G401 (cell line): Measurements from ENCODE around the gene MAS1L. TPM values are rescaled to one million over a fixed set of nuclear protein-coding genes. Genes with fewer than 3 reads are reported as not detected.
"Not testable (repeated sequence)": the region's sequence is repeated elsewhere in the genome, so short reads cannot be mapped to it uniquely, and the experiment has no call there.

Experiments used
- DNase-seq: peaks from one replicate; pipeline ENCODE4 v3.0.0-alpha.2; 2015; ENCODE audit warnings: low spot score
- in situ Hi-C: cut with HindIII; loops from 2 replicates; pipeline ENCODE4 v1.10.0; 2016; ENCODE audit warnings: low sequenced_read_pairs, mixed read lengths
- total RNA-seq: library from RNA; depleted of rRNA; stranded (reverse); fragments of >200 nt; shearing (Covaris generic); gene quantifications from 2 replicates; pipeline ENCODE4 v1.2.3, GENCODE V29; 2014

The MAS1L gene
- total RNA-seq, 1 experiment from 2014 or later, result not detected

GRCh38 chr6:29489286-29489685, 1.5 kb upstream of the MAS1L start:
- DNase-seq, result no peak
- in situ Hi-C loops, result no loop called here

- no peak for DNase-seq
- in situ Hi-C loops, result no loop called here
These were observed 1.1 kb upstream of the MAS1L start for GRCh38 chr6:29488874-29489273.

DNA sequence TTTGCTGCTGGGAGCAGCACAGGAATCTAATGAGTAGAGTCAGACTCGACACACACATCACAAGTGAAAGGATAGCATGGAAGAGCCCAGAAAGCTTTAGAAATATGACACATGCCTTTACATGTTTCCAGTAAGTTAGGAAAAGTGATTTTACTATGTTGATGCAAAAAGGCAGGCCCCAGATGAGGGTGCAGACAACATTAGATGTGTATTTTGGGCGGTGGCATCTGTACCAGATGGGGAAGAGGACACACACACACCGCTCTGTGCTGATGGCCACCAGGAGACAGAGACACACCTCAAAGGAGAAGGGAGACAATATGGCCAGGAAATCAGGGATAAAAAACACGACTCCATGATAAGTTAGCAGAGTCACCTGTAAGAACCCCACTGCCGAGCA, 625 bp downstream of the MAS1L start:
- in situ Hi-C loops, result no loop called here
- DNase-seq, result no peak

DNA sequence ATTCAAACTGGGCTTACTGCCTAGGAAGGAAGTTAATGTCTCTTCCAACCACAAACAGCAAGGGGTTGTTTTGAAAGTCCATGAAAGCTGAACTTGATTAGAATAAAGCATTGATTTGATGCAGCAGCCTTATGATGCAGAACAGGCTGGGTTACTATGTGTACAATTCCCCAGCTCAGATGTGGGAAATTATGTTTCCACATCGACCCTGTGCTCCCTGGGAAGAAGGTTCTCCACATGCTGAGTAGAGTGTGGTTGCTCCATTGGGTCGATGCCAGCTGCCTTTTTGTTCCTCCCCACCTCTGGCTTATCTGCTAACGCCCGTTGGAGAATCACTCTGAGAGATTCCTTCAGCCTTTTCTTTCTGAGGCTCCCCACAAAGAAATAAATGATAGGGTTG, 1.2 kb downstream of the MAS1L start:
- DNase-seq, result no peak
- in situ Hi-C loops, result no loop called here

DNA sequence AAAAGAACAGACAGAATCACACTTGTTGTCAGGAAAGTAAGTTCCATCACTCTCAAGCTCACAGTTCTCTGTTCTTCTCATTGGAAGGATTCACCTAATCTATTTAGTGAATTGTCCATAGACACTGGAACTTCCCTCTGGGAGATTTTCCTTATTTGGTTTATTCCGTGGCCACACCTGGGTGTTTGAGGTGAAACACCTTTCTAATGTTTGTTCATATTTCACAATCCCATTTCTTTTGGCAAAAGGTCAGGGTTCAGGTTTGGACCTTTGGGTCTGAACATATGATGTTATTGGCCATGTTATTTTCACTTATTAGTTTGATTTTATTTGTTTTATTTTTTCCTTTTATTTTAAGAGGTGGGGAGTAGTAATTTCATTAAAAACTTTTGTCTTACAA, 4.0 kb downstream of the MAS1L start:
- in situ Hi-C loops, result no loop called here
- no peak for DNase-seq

DNA sequence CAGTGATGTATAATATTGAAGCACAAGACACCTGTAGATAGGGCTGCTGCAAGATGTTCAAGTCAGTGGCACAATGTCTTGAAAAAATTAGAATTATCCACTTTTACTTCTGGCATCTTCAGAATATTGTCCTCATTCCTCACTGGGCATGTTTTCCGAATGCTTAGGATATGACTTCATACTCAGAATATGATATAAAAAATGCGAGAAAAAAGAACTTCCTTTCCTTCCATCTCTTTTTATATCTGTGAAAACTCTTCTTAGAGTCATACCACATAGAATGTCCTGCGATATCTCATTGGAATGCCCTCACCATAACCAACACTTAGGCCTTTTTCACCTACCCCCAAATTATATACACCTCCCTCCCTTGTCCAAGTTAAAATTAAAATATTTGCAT, 4.6 kb downstream of the MAS1L start:
- no peak for DNase-seq
- in situ Hi-C loops, result no loop called here

DNA sequence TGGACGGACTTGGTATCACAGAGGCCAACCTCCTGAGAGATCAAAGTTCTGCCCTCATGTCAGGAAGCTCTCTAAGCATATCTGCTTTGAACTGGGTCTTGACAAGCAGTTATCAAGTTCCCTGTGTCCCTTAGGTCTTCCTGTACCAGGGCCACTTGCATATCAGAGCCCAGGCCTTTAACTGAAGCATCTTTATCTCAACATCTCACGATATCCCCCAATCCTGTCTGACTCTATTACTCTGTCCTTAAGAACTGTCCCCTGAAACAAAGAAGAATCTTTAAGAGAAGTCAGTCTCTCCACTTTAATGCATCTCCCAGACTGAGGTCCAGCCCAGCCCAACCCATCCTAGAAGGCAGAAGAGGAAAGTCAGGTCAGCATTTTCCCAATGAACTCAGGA, 8.2 kb downstream of the MAS1L start:
- in situ Hi-C loops, result no loop called here
- DNase-seq, result no peak

DNA sequence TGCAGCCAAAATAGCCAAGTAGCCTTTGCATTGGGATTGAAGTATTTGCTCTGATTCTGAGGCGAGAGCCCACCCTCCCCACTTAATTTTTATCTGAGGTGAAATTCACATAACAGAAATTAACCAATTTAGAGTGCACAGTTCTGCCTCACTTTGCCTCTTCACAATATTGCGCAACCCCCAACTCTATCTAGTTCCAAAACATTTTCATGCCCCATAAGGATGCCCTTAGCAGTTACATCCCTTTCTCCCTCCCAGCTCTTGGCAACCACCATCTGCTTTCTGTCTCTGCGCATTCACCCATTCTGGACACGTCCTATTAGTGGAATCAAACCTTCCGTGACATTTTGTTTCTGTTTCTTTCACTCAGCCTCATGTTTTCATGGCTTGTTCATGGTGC, 9.0 kb downstream of the MAS1L start:
- DNase-seq, result no peak
- in situ Hi-C loops, result no loop called here

- in situ Hi-C loops, result no loop called here
- DNase-seq, result no peak
These were observed 9.8 kb downstream of the MAS1L start for GRCh38 chr6:29477923-29478450.

DNA sequence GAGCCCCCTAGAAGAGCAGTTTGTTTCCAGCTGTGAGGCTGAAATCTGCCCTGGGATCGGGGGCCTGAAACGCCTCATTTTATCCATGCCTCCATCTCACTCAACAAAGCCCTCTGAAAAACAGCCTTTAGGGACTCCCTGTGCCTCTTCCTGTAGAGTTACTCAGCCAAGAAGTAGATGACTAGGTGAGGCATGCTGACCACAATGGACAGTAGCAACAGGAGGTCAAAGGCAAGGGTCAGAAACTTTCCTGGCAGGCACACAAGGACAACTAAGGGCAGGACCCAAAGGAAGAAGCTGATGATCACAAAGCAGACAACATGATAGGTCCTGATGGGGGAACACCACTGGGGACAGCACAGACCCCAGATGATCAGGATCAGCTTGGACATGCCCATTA, 12.8 kb downstream of the MAS1L start:
- in situ Hi-C loops, result no loop called here

DNA sequence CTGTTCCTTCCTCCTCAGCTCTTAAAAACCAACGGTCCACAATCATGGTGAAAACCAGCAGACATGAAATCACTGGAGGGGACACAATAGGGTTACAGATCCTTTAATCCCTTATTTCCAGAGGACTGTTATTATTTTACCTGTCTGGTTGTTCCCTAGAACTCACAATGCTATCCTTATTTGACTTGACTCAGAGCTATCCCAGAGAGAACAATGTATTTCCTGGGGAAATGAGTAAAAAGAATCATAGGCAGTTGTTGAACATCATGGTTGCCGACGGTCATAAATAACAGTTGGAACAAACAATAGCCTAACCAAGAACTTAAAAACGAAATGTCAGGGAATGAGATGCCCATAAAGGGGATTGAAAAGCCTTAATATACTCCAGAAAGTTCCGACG, 21.5 kb downstream of the MAS1L start:
- DNase-seq, result no peak
- in situ Hi-C loops, result no loop called here

More for the DNA sequence above, 12.8 kb downstream of the MAS1L start:
- DNase-seq, result no peak

- in situ Hi-C loops, result no loop called here
- no peak for DNase-seq
These were observed 22.0 kb downstream of the MAS1L start for GRCh38 chr6:29465801-29466200.

DNA sequence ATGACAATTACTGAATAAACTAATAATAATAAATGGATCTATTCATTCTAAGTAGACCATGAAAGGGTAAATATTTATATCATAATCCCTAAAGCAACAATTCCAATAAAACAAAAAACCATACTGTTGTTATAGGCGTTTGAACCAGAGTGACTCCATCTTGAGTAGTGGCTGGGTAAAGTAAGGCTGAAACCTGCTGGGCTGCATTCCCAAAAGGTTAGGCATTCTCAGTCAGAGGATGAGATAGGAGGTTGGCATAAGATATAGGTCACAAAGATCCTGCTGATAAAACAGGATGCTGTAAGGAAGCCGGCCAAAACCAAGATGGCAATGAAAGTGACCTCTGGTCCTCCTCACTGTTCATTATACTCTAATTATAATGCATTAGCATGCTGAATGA, 22.5 kb downstream of the MAS1L start:
- DNase-seq, result no peak
- in situ Hi-C loops, result no loop called here

GRCh38 chr6:29462022-29462421, 25.7 kb downstream of the MAS1L start:
- in situ Hi-C loops, result no loop called here
- no peak for DNase-seq

DNA sequence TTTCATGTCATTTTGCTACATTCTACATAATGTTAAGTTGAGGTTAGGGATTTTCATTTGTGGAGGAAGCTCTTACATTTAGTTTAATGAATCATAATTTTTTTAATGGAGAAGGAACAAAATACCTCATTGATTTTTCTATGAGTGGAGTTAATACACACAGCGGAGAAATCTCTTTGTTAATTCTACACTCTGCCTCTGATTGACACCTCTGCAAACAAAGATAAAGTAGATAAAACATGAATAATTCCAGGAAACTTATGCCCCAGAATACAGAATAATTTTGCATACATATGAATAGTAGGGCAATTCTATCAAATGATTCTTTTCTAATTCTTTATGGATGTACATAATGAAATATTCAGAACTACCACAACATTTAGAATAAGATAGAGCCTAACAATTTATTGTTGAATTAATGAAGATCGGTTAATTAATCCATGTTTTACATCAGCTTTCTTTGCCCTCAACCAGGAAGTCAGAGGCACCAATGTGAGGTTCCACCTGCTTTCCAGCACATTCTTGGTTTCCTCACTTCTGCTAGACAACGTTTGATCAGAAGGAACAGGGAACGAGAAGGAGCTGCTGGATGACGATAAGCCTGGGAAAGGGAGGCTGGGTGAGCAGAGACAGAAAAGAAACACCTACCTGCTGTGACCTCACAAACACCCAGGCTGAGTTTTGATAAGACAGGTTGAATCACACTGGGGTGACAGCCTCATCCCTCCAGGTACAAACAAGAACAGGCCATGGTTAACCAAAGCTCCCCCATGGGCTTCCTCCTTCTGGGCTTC, 26.5 kb downstream of the MAS1L start:
- in situ Hi-C loops, result no loop called here
- DNase-seq, result no peak

- no peak for DNase-seq
- in situ Hi-C loops, result no loop called here
These were observed 30.8 kb downstream of the MAS1L start, which contains the start of the genes OR11A1 and OR2H1 for GRCh38 chr6:29456971-29457370. Gene OR11A1, minus strand, starts transcription at chr6:29457071. Its CDS starts 29,430 bp downstream, at chr6:29427641. Gene OR2H1, plus strand, starts transcription at chr6:29457155. Its CDS starts 4,615 bp downstream, at chr6:29461770.

GRCh38 chr6:29451471-29452193, 36.1 kb downstream of the MAS1L start:
- DNase-seq, result no peak
- in situ Hi-C loops, result no loop called here

DNA sequence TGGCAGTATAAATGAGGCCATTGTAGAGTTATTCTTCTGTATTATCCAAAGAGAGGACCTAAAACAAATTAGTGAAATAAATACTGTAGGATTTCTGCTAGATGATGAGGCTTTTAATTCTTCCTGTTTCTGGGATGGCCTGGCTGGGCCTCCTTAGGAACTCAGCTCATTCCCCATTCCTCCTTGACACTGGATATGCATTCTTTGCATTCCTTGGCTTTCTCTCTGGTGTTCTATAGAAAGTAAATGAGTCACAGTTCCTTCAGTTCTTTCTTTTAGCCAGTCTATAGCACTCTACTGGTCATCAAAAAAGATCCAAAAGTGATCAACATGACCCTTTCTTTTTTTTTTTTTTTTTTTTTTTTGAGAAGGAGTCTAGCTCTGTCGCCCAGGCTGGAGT, 40.1 kb downstream of the MAS1L start:
- no peak for DNase-seq
- in situ Hi-C loops, result no loop called here

DNA sequence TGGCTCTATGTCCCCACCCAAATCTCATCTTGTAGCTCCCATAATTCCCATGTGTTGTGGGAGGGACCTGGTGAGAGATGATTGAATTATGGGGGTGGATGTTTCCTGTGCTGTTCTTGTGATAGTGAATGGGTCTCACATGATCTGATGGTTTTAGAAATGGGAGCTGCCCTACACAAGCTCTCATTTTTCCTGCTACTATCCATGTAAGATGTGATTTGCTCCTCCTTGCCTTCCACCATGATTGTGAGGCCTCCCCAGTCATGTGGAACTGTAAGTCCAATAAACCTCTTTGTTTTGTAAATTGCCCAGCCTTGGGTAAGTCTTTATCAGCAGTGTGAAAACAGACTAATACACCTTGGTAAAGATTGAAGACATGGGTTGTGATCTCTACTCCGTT, 43.7 kb downstream of the MAS1L start:
- DNase-seq, in situ Hi-C loops: not testable (repeated sequence)

GRCh38 chr6:29442719-29443118, 45.0 kb downstream of the MAS1L start:
- in situ Hi-C loops, result no loop called here

More at GRCh38 chr6:29442719-29443118, 45.0 kb downstream of the MAS1L start:
- DNase-seq, result no peak
